Fibroblast of pulmonary artery (primary cell): ENCODE results near the gene THADA.
A peak's percentile ranks its signal among the peaks of the same experiment; 100 is the strongest.

Source experiments
- DNase-seq: peaks from one replicate; pipeline ENCODE4 v3.0.0-alpha.2; 2010; ENCODE audit warnings: low read depth
- H3K4me3 ChIP-seq: replicated peaks from 2 replicates; pipeline ENCODE4 v1.5.1; 2011; ENCODE audit warnings: low read depth, mild to moderate bottlenecking, control low read depth, low read length, moderate library complexity
- CTCF ChIP-seq: IDR thresholded peaks from 2 replicates; pipeline ENCODE4 v1.5.1; 2011; ENCODE audit warnings: mild to moderate bottlenecking, control low read depth, low read length, inconsistent platforms; ENCODE audit errors: missing control alignments

THADA gene

GRCh38 chr2:43219383-43220228 is 376.2 kb downstream of the THADA start:
- no peak for TF ChIP-seq CTCF
- H3K4me3 ChIP-seq = peak overlapping the region; percentile 78
- DNase-seq = peak; percentile 85

- DNase-seq = peak; percentile 18
These were observed 377.0 kb downstream of the THADA start for GRCh38 chr2:43218702-43219382.

GRCh38 chr2:43218155-43218701 is 377.6 kb downstream of the THADA start:
- no peak for TF ChIP-seq CTCF
- DNase-seq = no peak
- H3K4me3 ChIP-seq = no peak overlapping the region

More at GRCh38 chr2:43218702-43219382, 377.0 kb downstream of the THADA start:
- no peak for TF ChIP-seq CTCF
- H3K4me3 ChIP-seq = no peak overlapping the region

- DNase-seq = no peak
- no peak for TF ChIP-seq CTCF
- no peak overlapping the region for H3K4me3 ChIP-seq
These were observed 378.3 kb downstream of the THADA start for GRCh38 chr2:43217228-43218154.

GRCh38 chr2:43216629-43217028 is 379.2 kb downstream of the THADA start:
- no peak for DNase-seq
- no peak overlapping the region for H3K4me3 ChIP-seq
- no peak for TF ChIP-seq CTCF

- no peak for TF ChIP-seq CTCF
- DNase-seq = no peak
- H3K4me3 ChIP-seq = no peak overlapping the region
These were observed 380.1 kb downstream of the THADA start for GRCh38 chr2:43215673-43216255.
